Measurements from ENCODE around the gene LRMDA. TPM values are rescaled to one million over a fixed set of nuclear protein-coding genes. Genes with fewer than 3 reads are reported as not detected.

Gene LRMDA
- total RNA-seq, 1 donor from 2014 or later = 18.7 TPM

GRCh38 chr10:75443362-75443761 lies 11.9 kb downstream of the LRMDA start:
- H3K4me3 ChIP-seq (ENCODE audit: low read depth, low read length) = no peak overlapping the region
- DNase-seq (ENCODE audit: low read depth) = no peak
- no peak for TF ChIP-seq CTCF (IDR thresholded peaks at IDR 0.05; ENCODE audit: insufficient read depth, low read length, poor library complexity, severe bottlenecking)
- no peaks in the 10 kb centered on the region for H3K27me3 ChIP-seq (ENCODE audit: control insufficient read depth, insufficient read depth, low read length)
- no peaks in the 10 kb centered on the region for H3K36me3 ChIP-seq (ENCODE audit: control insufficient read depth, insufficient read depth, low read length)

- DNase-seq (ENCODE audit: low read depth) = no peak
- no peak for TF ChIP-seq CTCF (IDR thresholded peaks at IDR 0.05; ENCODE audit: insufficient read depth, low read length, poor library complexity, severe bottlenecking)
- no peaks in the 10 kb centered on the region for H3K27me3 ChIP-seq (ENCODE audit: control insufficient read depth, insufficient read depth, low read length)
- H3K36me3 ChIP-seq (ENCODE audit: control insufficient read depth, insufficient read depth, low read length) = no peaks in the 10 kb centered on the region
- no peak overlapping the region for H3K4me3 ChIP-seq (ENCODE audit: low read depth, low read length)
Observed at GRCh38 chr10:75444781-75445386, 13.5 kb downstream of the LRMDA start.

- H3K27me3 ChIP-seq (ENCODE audit: control insufficient read depth, insufficient read depth, low read length) = no peaks in the 10 kb centered on the region
- no peaks in the 10 kb centered on the region for H3K36me3 ChIP-seq (ENCODE audit: control insufficient read depth, insufficient read depth, low read length)
- H3K4me3 ChIP-seq (ENCODE audit: low read depth, low read length) = no peak overlapping the region
- no peak for TF ChIP-seq CTCF (IDR thresholded peaks at IDR 0.05; ENCODE audit: insufficient read depth, low read length, poor library complexity, severe bottlenecking)
- no peak for DNase-seq (ENCODE audit: low read depth)
Observed at GRCh38 chr10:75446508-75446907, 15.1 kb downstream of the LRMDA start.

GRCh38 chr10:75448166-75448565 lies 16.7 kb downstream of the LRMDA start:
- no peak for DNase-seq (ENCODE audit: low read depth)
- Histone ChIP-seq H3K36me3 (ENCODE audit: control insufficient read depth, insufficient read depth, low read length) (no peaks in the 10 kb centered on the region), H3K4me3 (ENCODE audit: low read depth, low read length) (no peak overlapping the region), H3K27me3 (ENCODE audit: control insufficient read depth, insufficient read depth, low read length) (no peaks in the 10 kb centered on the region)
- TF ChIP-seq CTCF (IDR thresholded peaks at IDR 0.05; ENCODE audit: insufficient read depth, low read length, poor library complexity, severe bottlenecking) = no peak

- Histone ChIP-seq H3K27me3 (ENCODE audit: control insufficient read depth, insufficient read depth, low read length) (no peaks in the 10 kb centered on the region), H3K4me3 (ENCODE audit: low read depth, low read length) (no peak overlapping the region), H3K36me3 (ENCODE audit: control insufficient read depth, insufficient read depth, low read length) (no peaks in the 10 kb centered on the region)
- no peak for TF ChIP-seq CTCF (IDR thresholded peaks at IDR 0.05; ENCODE audit: insufficient read depth, low read length, poor library complexity, severe bottlenecking)
- no peak for DNase-seq (ENCODE audit: low read depth)
Observed at GRCh38 chr10:75449382-75450074, 18.1 kb downstream of the LRMDA start.

- Histone ChIP-seq H3K36me3 (ENCODE audit: control insufficient read depth, insufficient read depth, low read length) (no peaks in the 10 kb centered on the region), H3K27me3 (ENCODE audit: control insufficient read depth, insufficient read depth, low read length) (no peaks in the 10 kb centered on the region), H3K4me3 (ENCODE audit: low read depth, low read length) (no peak overlapping the region)
- DNase-seq (ENCODE audit: low read depth) = no peak
- TF ChIP-seq CTCF (IDR thresholded peaks at IDR 0.05; ENCODE audit: insufficient read depth, low read length, poor library complexity, severe bottlenecking) = no peak
Observed at GRCh38 chr10:75450075-75450445, 18.6 kb downstream of the LRMDA start.
